Measurements from ENCODE around the gene ZACN. TPM values are rescaled to one million over a fixed set of nuclear protein-coding genes. Genes with fewer than 3 reads are reported as not detected.

Gene ZACN
- total and polyA plus RNA-seq, 2 donors (not counting 3 experiments of a cell fraction or from before 2014, with no cell fraction given) = 0.18 TPM; not detected in 1

- POLR2A ChIA-PET = interaction anchor here (0.6 kb wide), 1 partner anchor 160 kb away, joined by 5 read pairs; no protein-coding TSS in a partner anchor
- Histone ChIP-seq H4K20me1 (replicated peaks; ENCODE audit: control insufficient read depth, extremely low read depth, insufficient read depth, low read length) (no peaks in the 10 kb centered on the region), H2AFZ (ENCODE audit: low read depth, low read length) (no peak overlapping the region), H3K4me3 (replicated peaks in 1 of 3; ENCODE audit: insufficient read depth in 1 of 3, low read depth in 1 of 3, low read length in 3 of 3) (no peak overlapping the region), H3K79me2 (ENCODE audit: control insufficient read depth, insufficient read depth, low read length) (no peaks in the 10 kb centered on the region), H3K9me1 (replicated peaks; ENCODE audit: control insufficient read depth, extremely low read depth, insufficient read depth, low read length) (no peaks in the 10 kb centered on the region), H3K9ac (replicated peaks; ENCODE audit: extremely low read depth, insufficient read depth, low read length) (no peak overlapping the region), H3K4me2 (ENCODE audit: insufficient read depth, low read length) (no peak overlapping the region), H3K9me3 (replicated peaks; ENCODE audit: control insufficient read depth, insufficient read depth, low read length) (no peaks in the 10 kb centered on the region), H3K36me3 (ENCODE audit: control insufficient read depth in 2 of 2, extremely low read depth in 1 of 2, insufficient read depth in 2 of 2, low read length in 2 of 2) (peaks cover 4 to 31% of the 10 kb centered on the region in 2 experiments), H3K27me3 (ENCODE audit: control insufficient read depth in 2 of 2, insufficient read depth in 2 of 2, low read length in 2 of 2) (no peaks in the 10 kb centered on the region), H3K4me1 (ENCODE audit: control insufficient read depth, extremely low read depth, insufficient read depth, low read length) (peaks cover 10% of the 10 kb centered on the region), H3K27ac (ENCODE audit: insufficient read depth, low read depth, low read length) (no peak overlapping the region)
- CTCF ChIA-PET = interaction anchor here (0.6 to 1.3 kb wide), 3 partner anchors 82 to 203 kb away, joined by 3 to 5 read pairs (median 5); no protein-coding TSS in a partner anchor
- dilution Hi-C loops (cut with MboI; ENCODE audit: extremely low pct_ligation_motif_present, low sequenced_read_pairs) (no loop called here), intact Hi-C loops (cut with micrococcal nuclease) (no loop called here)
- DNase-seq (ENCODE audit: low read depth, low spot score) = no peak
- TF ChIP-seq GATA2 (IDR thresholded peaks at IDR 0.05; ENCODE audit: insufficient read depth, insufficient read length, low read depth, low read length) (no peak), FOS (IDR thresholded peaks at IDR 0.05; ENCODE audit: borderline replicate concordance, insufficient read depth, low read length) (no peak), MAX (IDR thresholded peaks at IDR 0.05; ENCODE audit: insufficient read depth, insufficient read length) (no peak), CTCF (IDR thresholded peaks at IDR 0.05; ENCODE audit: extremely low read depth in 1 of 2, insufficient read depth in 1 of 2, low read depth in 1 of 2, low read length in 2 of 2) (no peak), MYC (IDR thresholded peaks at IDR 0.05; ENCODE audit: low read depth, low read length) (no peak), POLR2AphosphoS5 (IDR thresholded peaks at IDR 0.05; ENCODE audit: insufficient read depth, low read depth, low read length) (no peak), POLR2A (IDR thresholded peaks at IDR 0.05; ENCODE audit: low read depth, low read length) (no peak), EZH2 (IDR thresholded peaks at IDR 0.05; ENCODE audit: borderline replicate concordance, low read depth, low read length, severe bottlenecking) (no peak)
- no peak for FAIRE-seq
- no TSS peak for BruUV-seq (replicated peaks)
These were observed 17.0 kb downstream of the ZACN start for GRCh38 chr17:76095943-76096342.

Data from endothelial cell of umbilical vein (primary cell).